Choroid plexus epithelial cell (primary cell): ENCODE measurements around the gene HS3ST4.

Experiments
- DNase-seq: peaks from one replicate; pipeline ENCODE4 v3.0.0-alpha.2; 2010; ENCODE audit warnings: low read depth
- H3K4me3 ChIP-seq: 2 replicates; pipeline ENCODE4 v1.5.1; 2011; ENCODE audit warnings: low read depth, mild to moderate bottlenecking, control low read depth, low read length, moderate library complexity
- CTCF ChIP-seq: conservative IDR thresholded peaks from 2 replicates; pipeline ENCODE4 v1.5.1; 2011; ENCODE audit warnings: low read depth, mild to moderate bottlenecking, control low read depth, inconsistent platforms, low read length, moderate library complexity

Gene HS3ST4

GRCh38 chr16:25817295-25817694 lies 125.5 kb downstream of the HS3ST4 start:
- no peak for DNase-seq
- no peak overlapping the region for H3K4me3 ChIP-seq
- TF ChIP-seq CTCF: no peak

- DNase-seq: no peak
- no peak for TF ChIP-seq CTCF
- no peak overlapping the region for H3K4me3 ChIP-seq
These were observed 126.1 kb downstream of the HS3ST4 start for GRCh38 chr16:25817876-25818275.

- no peak for TF ChIP-seq CTCF
- H3K4me3 ChIP-seq: no peak overlapping the region
- DNase-seq: no peak
These were observed 132.1 kb downstream of the HS3ST4 start for GRCh38 chr16:25823891-25824290.

GRCh38 chr16:25827709-25828108 lies 135.9 kb downstream of the HS3ST4 start:
- no peak for TF ChIP-seq CTCF
- DNase-seq: no peak
- H3K4me3 ChIP-seq: no peak overlapping the region

- TF ChIP-seq CTCF: no peak
- no peak for DNase-seq
- H3K4me3 ChIP-seq: no peak overlapping the region
These were observed 136.8 kb downstream of the HS3ST4 start for GRCh38 chr16:25828510-25828909.

- H3K4me3 ChIP-seq: no peak overlapping the region
- TF ChIP-seq CTCF: no peak
- no peak for DNase-seq
These were observed 140.5 kb downstream of the HS3ST4 start for GRCh38 chr16:25832291-25832690.

- no peak overlapping the region for H3K4me3 ChIP-seq
- TF ChIP-seq CTCF: no peak
These were observed 142.3 kb downstream of the HS3ST4 start for GRCh38 chr16:25834101-25834500.

More at GRCh38 chr16:25834101-25834500, 142.3 kb downstream of the HS3ST4 start:
- no peak for DNase-seq
